Liver (tissue), 9 donors: Measurements from ENCODE around the gene CCL24. TPM values are rescaled to one million over a fixed set of nuclear protein-coding genes. Genes with fewer than 3 reads are reported as not detected.
"Not testable (repeated sequence)": the region's sequence is repeated elsewhere in the genome, so short reads cannot be mapped to it uniquely, and the experiment has no call there.

Source experiments
- DNase-seq: peaks from one replicate; pipeline ENCODE4 v3.0.0-alpha.2; 2017; ENCODE audit warnings: low spot score
- H3K27ac ChIP-seq, 2 donors: one replicate each; pipeline ENCODE4 v1.7.0; 2013; ENCODE audit warnings: inconsistent platforms in 2 of 2, low read length in 2 of 2, control low read depth in 1 of 2, low read depth in 1 of 2, mild to moderate bottlenecking in 1 of 2
- H3K27me3 ChIP-seq, 4 donors: one replicate each; pipeline versions ENCODE4 v1.6.1 to v1.7.0; 2013; ENCODE audit warnings: low read length in 3 of 4, inconsistent platforms in 1 of 4, mild to moderate bottlenecking in 1 of 4, moderate library complexity in 1 of 4; ENCODE audit not compliant: control insufficient read depth in 4 of 4, insufficient read depth in 4 of 4
- H3K36me3 ChIP-seq, 4 donors: one replicate each; pipeline versions ENCODE4 v1.6.1 to v1.7.0; 2013; ENCODE audit warnings: low read length in 3 of 4, mild to moderate bottlenecking in 3 of 4, low read depth in 1 of 4, moderate library complexity in 1 of 4; ENCODE audit not compliant: control insufficient read depth in 4 of 4, insufficient read depth in 3 of 4
- H3K4me1 ChIP-seq, 4 donors: one replicate each; pipeline versions ENCODE4 v1.6.1 to v1.7.0; 2013; ENCODE audit warnings: low read length in 3 of 4, mild to moderate bottlenecking in 3 of 4, moderate library complexity in 1 of 4; ENCODE audit not compliant: control insufficient read depth in 4 of 4, insufficient read depth in 4 of 4
- H3K4me3 ChIP-seq, 3 donors: one replicate each; pipeline versions ENCODE4 v1.6.1 to v1.7.0; 2013; ENCODE audit warnings: low read length in 3 of 3, control low read depth in 1 of 3, low read depth in 1 of 3, mild to moderate bottlenecking in 1 of 3
- H3K9ac ChIP-seq, 2 donors: one replicate each; pipeline ENCODE4 v1.7.0; 2013; ENCODE audit warnings: low read length in 2 of 2, mild to moderate bottlenecking in 2 of 2, moderate library complexity in 2 of 2, control low read depth in 1 of 2, low read depth in 1 of 2
- H3K9me3 ChIP-seq, 4 donors: one replicate each; pipeline versions ENCODE4 v1.6.1 to v1.7.0; 2013; ENCODE audit warnings: low read length in 3 of 4; ENCODE audit not compliant: control insufficient read depth in 4 of 4
- EGR1 ChIP-seq, 2 donors: IDR thresholded peaks; 2 replicates each; pipeline ENCODE4 v1.6.1; 2016 to 2018; ENCODE audit warnings: antibody characterized with exemption in 2 of 2, low read depth in 2 of 2
- HNF4G ChIP-seq: IDR thresholded peaks from 2 replicates; pipeline ENCODE4 v1.6.1; 2016; ENCODE audit warnings: antibody characterized with exemption
- JUND ChIP-seq, 2 donors: IDR thresholded peaks; 2 replicates each; pipeline ENCODE4 v1.6.1; 2016; ENCODE audit warnings: antibody characterized with exemption in 2 of 2
- NR2F2 ChIP-seq: IDR thresholded peaks from 2 replicates; pipeline ENCODE4 v1.6.1; 2016; ENCODE audit warnings: antibody characterized with exemption
- RXRA ChIP-seq, 2 donors: IDR thresholded peaks; 2 replicates each; pipeline ENCODE4 v1.6.1; 2017 to 2018; ENCODE audit warnings: antibody characterized with exemption in 2 of 2, mild to moderate bottlenecking in 1 of 2
- SP1 ChIP-seq: IDR thresholded peaks from 2 replicates; pipeline ENCODE4 v1.6.1; 2018; ENCODE audit warnings: antibody characterized with exemption, mild to moderate bottlenecking
- WGBS: extraction: QIAGEN DNeasy Blood & Tissue Kit; methylation state at CpG from one replicate; pipeline ENCODE4 v1.1.7; 2013; 5-methylcytosine and 5-hydroxymethylcytosine counted together
- polyA plus RNA-seq, 2 donors: library from polyadenylated mRNA; stranded (reverse) in 1 of 2; unstranded in 1 of 2; fragments of 200-250 nt in 1 of 2; fragments of >200 nt in 1 of 2; fragmentation: Nextera tagmentation in 1 of 2; extraction: Ambion mirVana in 1 of 2; gene quantifications; one replicate each; pipeline versions ENCODE4 v1.2.1 to v1.2.3, GENCODE V29; 2013 to 2015
- total RNA-seq, 2 donors: library from RNA; depleted of rRNA; stranded (reverse); fragments of >200 nt; gene quantifications; one replicate each; pipeline ENCODE4 v1.2.3, GENCODE V29; 2014
- TF ChIP-seq, protein P1 (sequence below): IDR thresholded peaks from 2 replicates; pipeline ENCODE4 v1.6.1; 2016; ENCODE audit warnings: antibody characterized with exemption, mild to moderate bottlenecking
- TF ChIP-seq, protein P2 (sequence below): fragments of 150-350 bp; IDR thresholded peaks from 2 replicates; pipeline ENCODE4 v1.5.1; 2017; ENCODE audit warnings: improper control_type of control experiment, low read depth, low read length; ENCODE audit not compliant: missing input control
- TF ChIP-seq, protein P3 (sequence below): IDR thresholded peaks from 2 replicates; pipeline ENCODE4 v1.6.1; 2016; ENCODE audit warnings: antibody characterized with exemption
- TF ChIP-seq, protein P4 (sequence below): IDR thresholded peaks from 2 replicates; pipeline ENCODE4 v1.6.1; 2016; ENCODE audit warnings: antibody characterized with exemption
- donor health status: healthy.
- donor health status: healthy.
- donor health status: healthy.
- donor health status: healthy.
- donor health status: healthy.

The CCL24 gene
- total and polyA plus RNA-seq, 4 donors, result 0.47 to 2.1 (median 1.6) TPM; not detected in 1

DNA sequence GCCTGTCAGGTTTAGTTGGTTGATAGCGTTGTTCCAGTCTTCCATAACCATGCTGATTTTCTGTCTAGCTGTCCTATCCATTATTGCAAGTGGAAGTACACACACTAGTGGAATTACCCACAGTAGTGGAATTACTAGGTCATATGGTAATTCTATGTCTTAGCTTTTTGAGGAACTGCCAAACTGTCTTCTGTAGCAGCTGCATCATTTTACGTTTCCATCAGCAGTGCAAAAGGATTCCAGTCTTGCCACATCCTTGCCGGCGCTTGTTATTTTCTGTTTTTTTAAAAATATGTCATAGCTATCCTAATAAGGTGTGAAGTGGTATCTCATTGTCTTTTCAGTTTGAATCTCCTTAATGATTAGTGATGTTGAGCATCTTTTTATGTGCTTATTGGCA lies 48.0 kb upstream of the CCL24 start:
- Histone ChIP-seq H3K27me3 (no peaks in the 10 kb centered on the region), H3K27ac (no peak overlapping the region), H3K36me3 (no peaks in the 10 kb centered on the region), H3K4me1 (peaks cover 0 to 6% (median under 1%) of the 10 kb centered on the region in 4 donors), H3K9me3 (no peaks in the 10 kb centered on the region), H3K4me3 (no peak overlapping the region), H3K9ac (no peak overlapping the region)
- 79% methylated on average over 4 of the region's 4 CpGs for WGBS
- DNase-seq, result no peak
- no peak for TF ChIP-seq EGR1 (IDR thresholded peaks at IDR 0.05; ENCODE audit: low read depth in 2 of 2)
- TF ChIP-seq SP1, result no peak
- TF ChIP-seq, protein P1, sequence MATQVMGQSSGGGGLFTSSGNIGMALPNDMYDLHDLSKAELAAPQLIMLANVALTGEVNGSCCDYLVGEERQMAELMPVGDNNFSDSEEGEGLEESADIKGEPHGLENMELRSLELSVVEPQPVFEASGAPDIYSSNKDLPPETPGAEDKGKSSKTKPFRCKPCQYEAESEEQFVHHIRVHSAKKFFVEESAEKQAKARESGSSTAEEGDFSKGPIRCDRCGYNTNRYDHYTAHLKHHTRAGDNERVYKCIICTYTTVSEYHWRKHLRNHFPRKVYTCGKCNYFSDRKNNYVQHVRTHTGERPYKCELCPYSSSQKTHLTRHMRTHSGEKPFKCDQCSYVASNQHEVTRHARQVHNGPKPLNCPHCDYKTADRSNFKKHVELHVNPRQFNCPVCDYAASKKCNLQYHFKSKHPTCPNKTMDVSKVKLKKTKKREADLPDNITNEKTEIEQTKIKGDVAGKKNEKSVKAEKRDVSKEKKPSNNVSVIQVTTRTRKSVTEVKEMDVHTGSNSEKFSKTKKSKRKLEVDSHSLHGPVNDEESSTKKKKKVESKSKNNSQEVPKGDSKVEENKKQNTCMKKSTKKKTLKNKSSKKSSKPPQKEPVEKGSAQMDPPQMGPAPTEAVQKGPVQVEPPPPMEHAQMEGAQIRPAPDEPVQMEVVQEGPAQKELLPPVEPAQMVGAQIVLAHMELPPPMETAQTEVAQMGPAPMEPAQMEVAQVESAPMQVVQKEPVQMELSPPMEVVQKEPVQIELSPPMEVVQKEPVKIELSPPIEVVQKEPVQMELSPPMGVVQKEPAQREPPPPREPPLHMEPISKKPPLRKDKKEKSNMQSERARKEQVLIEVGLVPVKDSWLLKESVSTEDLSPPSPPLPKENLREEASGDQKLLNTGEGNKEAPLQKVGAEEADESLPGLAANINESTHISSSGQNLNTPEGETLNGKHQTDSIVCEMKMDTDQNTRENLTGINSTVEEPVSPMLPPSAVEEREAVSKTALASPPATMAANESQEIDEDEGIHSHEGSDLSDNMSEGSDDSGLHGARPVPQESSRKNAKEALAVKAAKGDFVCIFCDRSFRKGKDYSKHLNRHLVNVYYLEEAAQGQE, result no peak
- no peak for TF ChIP-seq RXRA (IDR thresholded peaks at IDR 0.05)

DNA sequence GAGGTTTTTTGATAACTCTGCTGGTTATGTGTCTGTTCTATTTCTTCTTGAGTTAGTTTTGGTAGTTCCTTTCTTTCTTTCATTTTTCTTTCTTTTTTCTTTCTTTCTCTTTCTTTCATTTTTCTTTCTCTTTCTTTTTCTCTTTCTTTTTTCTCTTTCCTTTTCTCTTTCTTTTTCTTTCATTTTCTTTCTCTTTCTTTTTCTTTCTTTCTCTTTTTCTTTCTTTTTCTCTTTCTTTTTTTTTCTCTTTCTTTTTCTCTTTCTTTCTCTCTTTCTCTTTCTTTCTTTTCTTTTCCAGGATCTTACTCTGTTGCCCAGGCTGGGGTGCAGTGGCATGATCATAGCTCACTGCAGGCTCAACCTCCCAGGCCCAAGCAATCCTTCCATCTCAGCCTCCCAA lies 44.8 kb upstream of the CCL24 start:
- Histone ChIP-seq H3K9me3 (no peaks in the 10 kb centered on the region), H3K9ac (no peak overlapping the region), H3K27ac (no peak overlapping the region), H3K36me3 (no peaks in the 10 kb centered on the region), H3K4me3 (no peak overlapping the region), H3K27me3 (no peaks in the 10 kb centered on the region), H3K4me1 (no peaks in the 10 kb centered on the region)
- no peak for DNase-seq
- TF ChIP-seq RXRA (IDR thresholded peaks at IDR 0.05) (no peak), NR2F2 (no peak)

DNA sequence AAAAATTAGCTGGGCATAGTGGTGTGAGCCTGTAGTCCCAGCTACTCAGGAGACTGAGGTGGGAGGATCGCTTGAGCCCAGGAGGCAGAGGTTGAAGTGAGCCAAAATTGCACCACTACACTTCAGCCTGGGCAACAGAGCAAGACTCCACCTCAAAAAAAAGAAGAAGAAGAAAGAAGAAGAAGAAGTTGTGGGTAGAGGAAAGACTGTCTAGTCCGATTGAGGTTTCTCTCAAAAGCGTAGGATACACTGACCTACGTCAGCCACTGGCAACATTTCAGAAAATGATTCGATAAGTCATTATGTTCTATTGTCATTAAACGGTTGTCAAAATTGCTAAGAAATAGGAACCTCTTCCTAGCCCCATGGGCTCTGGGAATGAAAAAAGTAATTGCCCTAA lies 42.9 kb upstream of the CCL24 start:
- H3K4me1 ChIP-seq, result peaks cover 0 to 3% (median under 1%) of the 10 kb centered on the region in 4 donors
- H3K9ac ChIP-seq, result no peak overlapping the region
- no peak for TF ChIP-seq HNF4G
- no peak for TF ChIP-seq NR2F2
- no peak for TF ChIP-seq EGR1 (IDR thresholded peaks at IDR 0.05; ENCODE audit: low read depth in 2 of 2)
- no peak for TF ChIP-seq JUND (IDR thresholded peaks at IDR 0.05)
- TF ChIP-seq, protein P2, sequence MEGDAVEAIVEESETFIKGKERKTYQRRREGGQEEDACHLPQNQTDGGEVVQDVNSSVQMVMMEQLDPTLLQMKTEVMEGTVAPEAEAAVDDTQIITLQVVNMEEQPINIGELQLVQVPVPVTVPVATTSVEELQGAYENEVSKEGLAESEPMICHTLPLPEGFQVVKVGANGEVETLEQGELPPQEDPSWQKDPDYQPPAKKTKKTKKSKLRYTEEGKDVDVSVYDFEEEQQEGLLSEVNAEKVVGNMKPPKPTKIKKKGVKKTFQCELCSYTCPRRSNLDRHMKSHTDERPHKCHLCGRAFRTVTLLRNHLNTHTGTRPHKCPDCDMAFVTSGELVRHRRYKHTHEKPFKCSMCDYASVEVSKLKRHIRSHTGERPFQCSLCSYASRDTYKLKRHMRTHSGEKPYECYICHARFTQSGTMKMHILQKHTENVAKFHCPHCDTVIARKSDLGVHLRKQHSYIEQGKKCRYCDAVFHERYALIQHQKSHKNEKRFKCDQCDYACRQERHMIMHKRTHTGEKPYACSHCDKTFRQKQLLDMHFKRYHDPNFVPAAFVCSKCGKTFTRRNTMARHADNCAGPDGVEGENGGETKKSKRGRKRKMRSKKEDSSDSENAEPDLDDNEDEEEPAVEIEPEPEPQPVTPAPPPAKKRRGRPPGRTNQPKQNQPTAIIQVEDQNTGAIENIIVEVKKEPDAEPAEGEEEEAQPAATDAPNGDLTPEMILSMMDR, result no peak
- TF ChIP-seq, protein P3, sequence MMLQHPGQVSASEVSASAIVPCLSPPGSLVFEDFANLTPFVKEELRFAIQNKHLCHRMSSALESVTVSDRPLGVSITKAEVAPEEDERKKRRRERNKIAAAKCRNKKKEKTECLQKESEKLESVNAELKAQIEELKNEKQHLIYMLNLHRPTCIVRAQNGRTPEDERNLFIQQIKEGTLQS, result no peak
- TF ChIP-seq, protein P4, sequence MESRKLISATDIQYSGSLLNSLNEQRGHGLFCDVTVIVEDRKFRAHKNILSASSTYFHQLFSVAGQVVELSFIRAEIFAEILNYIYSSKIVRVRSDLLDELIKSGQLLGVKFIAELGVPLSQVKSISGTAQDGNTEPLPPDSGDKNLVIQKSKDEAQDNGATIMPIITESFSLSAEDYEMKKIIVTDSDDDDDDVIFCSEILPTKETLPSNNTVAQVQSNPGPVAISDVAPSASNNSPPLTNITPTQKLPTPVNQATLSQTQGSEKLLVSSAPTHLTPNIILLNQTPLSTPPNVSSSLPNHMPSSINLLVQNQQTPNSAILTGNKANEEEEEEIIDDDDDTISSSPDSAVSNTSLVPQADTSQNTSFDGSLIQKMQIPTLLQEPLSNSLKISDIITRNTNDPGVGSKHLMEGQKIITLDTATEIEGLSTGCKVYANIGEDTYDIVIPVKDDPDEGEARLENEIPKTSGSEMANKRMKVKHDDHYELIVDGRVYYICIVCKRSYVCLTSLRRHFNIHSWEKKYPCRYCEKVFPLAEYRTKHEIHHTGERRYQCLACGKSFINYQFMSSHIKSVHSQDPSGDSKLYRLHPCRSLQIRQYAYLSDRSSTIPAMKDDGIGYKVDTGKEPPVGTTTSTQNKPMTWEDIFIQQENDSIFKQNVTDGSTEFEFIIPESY, result no peak
- no peak overlapping the region for H3K27ac ChIP-seq
- H3K27me3 ChIP-seq, result no peaks in the 10 kb centered on the region
- H3K4me3 ChIP-seq, result no peak overlapping the region
- 82% methylated on average over 6 of the region's 6 CpGs for WGBS
- no peaks in the 10 kb centered on the region for H3K9me3 ChIP-seq
- no peak for DNase-seq
- H3K36me3 ChIP-seq, result no peaks in the 10 kb centered on the region

DNA sequence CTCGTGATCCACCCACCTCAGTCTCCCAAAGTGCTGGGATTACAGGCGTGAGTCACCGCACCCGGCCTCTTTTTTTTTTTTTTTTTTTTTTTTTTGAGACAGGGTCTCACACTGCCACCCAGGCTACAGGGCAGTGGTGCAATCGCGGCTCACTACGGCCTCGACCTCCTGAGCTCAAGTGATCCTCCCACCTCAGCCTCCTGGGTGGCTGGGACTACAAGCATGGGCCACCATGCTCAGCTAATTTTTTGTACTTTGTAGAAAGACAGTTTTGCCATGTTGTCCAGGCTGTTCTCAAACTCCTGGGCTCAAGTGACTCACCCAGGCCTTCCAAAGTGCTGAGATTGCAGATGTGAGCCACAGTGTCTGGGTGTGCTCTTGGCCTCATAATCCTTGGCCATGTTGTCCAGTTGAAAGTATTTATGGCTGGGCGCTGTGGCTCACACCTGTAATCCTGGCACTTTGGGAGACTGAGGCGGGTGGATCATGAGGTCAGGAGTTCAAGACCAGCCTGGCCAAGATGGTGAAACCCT lies 41.3 kb upstream of the CCL24 start:
- 90% methylated on average over 10 of the region's 10 CpGs for WGBS
- not testable (repeated sequence) for DNase-seq, H3K4me3 ChIP-seq, H3K9ac ChIP-seq, H3K27ac ChIP-seq, H3K4me1 ChIP-seq, H3K27me3 ChIP-seq, H3K9me3 ChIP-seq, H3K36me3 ChIP-seq
